ENCODE data around the gene SLC12A7.
"Not testable (repeated sequence)": the region's sequence is repeated elsewhere in the genome, so short reads cannot be mapped to it uniquely, and the experiment has no call there.

Gene SLC12A7

GRCh38 chr5:1108865-1109174 is 3.0 kb downstream of the SLC12A7 start:
- DNase-seq, result no peak

GRCh38 chr5:1108023-1108864 is 3.6 kb downstream of the SLC12A7 start:
- no peak for DNase-seq

- DNase-seq, result no peak
These were observed 4.5 kb downstream of the SLC12A7 start for GRCh38 chr5:1107167-1108022.

GRCh38 chr5:1106385-1107166 is 5.3 kb downstream of the SLC12A7 start:
- DNase-seq, result no peak

- DNase-seq, result no peak
These were observed 6.3 kb downstream of the SLC12A7 start for GRCh38 chr5:1105350-1106265.

GRCh38 chr5:1104327-1105006 is 7.4 kb downstream of the SLC12A7 start:
- no peak for DNase-seq

GRCh38 chr5:1103505-1104326 is 8.1 kb downstream of the SLC12A7 start:
- no peak for DNase-seq

- no peak for DNase-seq
These were observed 8.8 kb downstream of the SLC12A7 start for GRCh38 chr5:1103093-1103492.

- DNase-seq, result no peak
These were observed 9.7 kb downstream of the SLC12A7 start for GRCh38 chr5:1101961-1102713.

- no peak for DNase-seq
These were observed 10.9 kb downstream of the SLC12A7 start for GRCh38 chr5:1100664-1101574.

- no peak for DNase-seq
These were observed 11.8 kb downstream of the SLC12A7 start for GRCh38 chr5:1099926-1100663.

- DNase-seq, result no peak
These were observed 12.8 kb downstream of the SLC12A7 start for GRCh38 chr5:1098986-1099597.

- not testable (repeated sequence) for DNase-seq
These were observed 13.9 kb downstream of the SLC12A7 start for GRCh38 chr5:1097988-1098385.

GRCh38 chr5:1097381-1097987 is 14.4 kb downstream of the SLC12A7 start:
- no peak for DNase-seq

GRCh38 chr5:1096838-1097237 is 15.0 kb downstream of the SLC12A7 start:
- DNase-seq, result no peak

- DNase-seq, result no peak
These were observed 15.9 kb downstream of the SLC12A7 start for GRCh38 chr5:1095990-1096363.

- DNase-seq, result no peak
These were observed 16.4 kb downstream of the SLC12A7 start for GRCh38 chr5:1095302-1095989.
